ENCODE data around the gene CDY2B.
"Not testable (repeated sequence)": the region's sequence is repeated elsewhere in the genome, so short reads cannot be mapped to it uniquely, and the experiment has no call there.

The CDY2B gene

GRCh38 chrY:17880120-17880519 is at the start of gene CDY2B:
TSS of gene CDY2B (minus strand) at chrY:17880220. CDS start at chrY:17879892, 328 bp downstream.
- not testable (repeated sequence) for H3K4me1 Mint-ChIP-seq; ATAC-seq (replicated peaks); H3K27me3 Mint-ChIP-seq; H3K27ac Mint-ChIP-seq; H3K36me3 Mint-ChIP-seq; H3K9me3 Mint-ChIP-seq; DNase-seq; H3K4me3 Mint-ChIP-seq

- H3K27me3 Mint-ChIP-seq; H3K36me3 Mint-ChIP-seq; H3K4me3 Mint-ChIP-seq; ATAC-seq (replicated peaks); H3K9me3 Mint-ChIP-seq; H3K4me1 Mint-ChIP-seq; H3K27ac Mint-ChIP-seq; DNase-seq: not testable (repeated sequence)
Observed at GRCh38 chrY:17908009-17908408, 28.0 kb upstream of the CDY2B start.

GRCh38 chrY:17907351-17907750 is 27.3 kb upstream of the CDY2B start:
- not testable (repeated sequence) for H3K36me3 Mint-ChIP-seq; H3K4me3 Mint-ChIP-seq; H3K27ac Mint-ChIP-seq; DNase-seq; H3K27me3 Mint-ChIP-seq; H3K9me3 Mint-ChIP-seq; H3K4me1 Mint-ChIP-seq; ATAC-seq (replicated peaks)

GRCh38 chrY:17881697-17882096 is 1.7 kb upstream of the CDY2B start:
- H3K9me3 Mint-ChIP-seq; DNase-seq; H3K27ac Mint-ChIP-seq; H3K36me3 Mint-ChIP-seq; H3K4me3 Mint-ChIP-seq; H3K27me3 Mint-ChIP-seq; ATAC-seq (replicated peaks); H3K4me1 Mint-ChIP-seq: not testable (repeated sequence)

GRCh38 chrY:17876767-17877166 is 3.3 kb downstream of the CDY2B start:
- not testable (repeated sequence) for H3K27me3 Mint-ChIP-seq; H3K27ac Mint-ChIP-seq; H3K9me3 Mint-ChIP-seq; ATAC-seq (replicated peaks); H3K36me3 Mint-ChIP-seq; H3K4me3 Mint-ChIP-seq; H3K4me1 Mint-ChIP-seq; DNase-seq

GRCh38 chrY:17875401-17875800 is 4.6 kb downstream of the CDY2B start:
- not testable (repeated sequence) for DNase-seq; H3K9me3 Mint-ChIP-seq; ATAC-seq (replicated peaks); H3K4me3 Mint-ChIP-seq; H3K4me1 Mint-ChIP-seq; H3K27ac Mint-ChIP-seq; H3K27me3 Mint-ChIP-seq; H3K36me3 Mint-ChIP-seq

- H3K4me3 Mint-ChIP-seq; H3K4me1 Mint-ChIP-seq; ATAC-seq (replicated peaks); DNase-seq; H3K27me3 Mint-ChIP-seq; H3K27ac Mint-ChIP-seq; H3K9me3 Mint-ChIP-seq; H3K36me3 Mint-ChIP-seq: not testable (repeated sequence)
Observed at GRCh38 chrY:17871194-17871903, 8.7 kb downstream of the CDY2B start.

- not testable (repeated sequence) for H3K4me3 Mint-ChIP-seq; H3K4me1 Mint-ChIP-seq; DNase-seq; H3K27me3 Mint-ChIP-seq; H3K9me3 Mint-ChIP-seq; ATAC-seq (replicated peaks); H3K36me3 Mint-ChIP-seq; H3K27ac Mint-ChIP-seq
Observed at GRCh38 chrY:17870737-17871136, 9.3 kb downstream of the CDY2B start.

- not testable (repeated sequence) for H3K27me3 Mint-ChIP-seq; ATAC-seq (replicated peaks); H3K27ac Mint-ChIP-seq; H3K36me3 Mint-ChIP-seq; H3K4me1 Mint-ChIP-seq; H3K4me3 Mint-ChIP-seq; DNase-seq; H3K9me3 Mint-ChIP-seq
Observed at GRCh38 chrY:17867850-17868249, 12.2 kb downstream of the CDY2B start.

GRCh38 chrY:17860634-17861033 is 19.4 kb downstream of the CDY2B start:
- not testable (repeated sequence) for ATAC-seq (replicated peaks); H3K36me3 Mint-ChIP-seq; DNase-seq; H3K4me1 Mint-ChIP-seq; H3K4me3 Mint-ChIP-seq; H3K9me3 Mint-ChIP-seq; H3K27ac Mint-ChIP-seq; H3K27me3 Mint-ChIP-seq

GRCh38 chrY:17856963-17857848 is 22.8 kb downstream of the CDY2B start:
- not testable (repeated sequence) for H3K27me3 Mint-ChIP-seq; H3K36me3 Mint-ChIP-seq; DNase-seq; H3K9me3 Mint-ChIP-seq; H3K4me3 Mint-ChIP-seq; H3K27ac Mint-ChIP-seq; ATAC-seq (replicated peaks); H3K4me1 Mint-ChIP-seq

- H3K4me3 Mint-ChIP-seq; DNase-seq; H3K27ac Mint-ChIP-seq; H3K27me3 Mint-ChIP-seq; H3K4me1 Mint-ChIP-seq; H3K36me3 Mint-ChIP-seq; ATAC-seq (replicated peaks); H3K9me3 Mint-ChIP-seq: not testable (repeated sequence)
Observed at GRCh38 chrY:17856508-17856907, 23.5 kb downstream of the CDY2B start.

- not testable (repeated sequence) for H3K4me1 Mint-ChIP-seq; H3K4me3 Mint-ChIP-seq; DNase-seq; H3K27ac Mint-ChIP-seq; H3K27me3 Mint-ChIP-seq; ATAC-seq (replicated peaks); H3K36me3 Mint-ChIP-seq; H3K9me3 Mint-ChIP-seq
Observed at GRCh38 chrY:17849131-17849530, 30.9 kb downstream of the CDY2B start.

GRCh38 chrY:17832149-17832548 is 47.9 kb downstream of the CDY2B start:
- H3K4me1 Mint-ChIP-seq, DNase-seq, H3K4me3 Mint-ChIP-seq, H3K27ac Mint-ChIP-seq, H3K9me3 Mint-ChIP-seq, H3K36me3 Mint-ChIP-seq, H3K27me3 Mint-ChIP-seq: not testable (repeated sequence)
- peak in 1 of 2 donors; percentile 16 for ATAC-seq (replicated peaks)
